ENCODE data around the gene CCDC121. TPM values are rescaled to one million over a fixed set of nuclear protein-coding genes. Genes with fewer than 3 reads are reported as not detected.
A peak's percentile ranks its signal among the peaks of the same experiment; 100 is the strongest.

CCDC121 gene
- total and polyA plus RNA-seq, 2 of the 4 experiments (the other 2 are of a cell fraction), result 0.65 to 2.0 TPM

- Histone ChIP-seq H3K23ac (ENCODE audit: low read depth, low read length) (no peak overlapping the region), H3K27me3 (ENCODE audit: control insufficient read depth, insufficient read depth, low read length) (no peaks in the 10 kb centered on the region), H3K56ac (ENCODE audit: extremely low read depth, insufficient read depth, low read length) (no peak overlapping the region), H2BK15ac (ENCODE audit: low read depth, low read length) (no peak overlapping the region), H3K4ac (ENCODE audit: low read depth, low read length) (no peak overlapping the region), H4K20me1 (ENCODE audit: insufficient read depth, low read length) (peaks cover 4% of the 10 kb centered on the region; the same call in 1 of the 2 replicates), H2BK5ac (ENCODE audit: low read depth, low read length, poor library complexity, severe bottlenecking) (no peak overlapping the region), H3K36me3 (ENCODE audit: control insufficient read depth, insufficient read depth, low read length) (peaks cover 45% of the 10 kb centered on the region), H3K27ac (ENCODE audit: insufficient read depth, low read length) (no peak overlapping the region), H2BK120ac (ENCODE audit: low read depth, low read length) (no peak overlapping the region), H3K4me3 (ENCODE audit: insufficient read depth, low read depth, low read length) (no peak overlapping the region), H3K4me1 (ENCODE audit: control insufficient read depth, insufficient read depth, low read length) (no peaks in the 10 kb centered on the region; the same call in 1 of the 2 replicates), H3K79me1 (ENCODE audit: low read depth in 1 of 2, low read length in 2 of 2) (peaks cover 5 to 7% of the 10 kb centered on the region in 2 experiments; a peak in 2 of 4 replicates), H3K4me2 (ENCODE audit: low read depth, low read length) (no peak overlapping the region), H3K18ac (ENCODE audit: low read depth, low read length) (no peak overlapping the region), H2AFZ (replicated peaks; ENCODE audit: low read length, poor library complexity) (no peak overlapping the region), H2AK9ac (replicated peaks; ENCODE audit: low read depth, low read length, poor library complexity) (no peak overlapping the region), H3K9me3 (ENCODE audit: control insufficient read depth, insufficient read depth, low read length) (no peaks in the 10 kb centered on the region), H4K8ac (ENCODE audit: low read depth in 2 of 2, low read length in 2 of 2) (no peak overlapping the region), H3K9me1 (ENCODE audit: insufficient read depth, low read length) (peaks cover 5% of the 10 kb centered on the region), H4K5ac (ENCODE audit: low read depth, low read length) (no peak overlapping the region), H3K9ac (ENCODE audit: low read depth, low read length) (no peak overlapping the region), H2AK5ac (ENCODE audit: low read depth, low read length) (no peak overlapping the region), H3K14ac (replicated peaks; ENCODE audit: low read depth, low read length) (no peak overlapping the region), H2BK20ac (ENCODE audit: low read depth, low read length) (no peak overlapping the region), H4K91ac (ENCODE audit: insufficient read depth, low read depth, low read length) (no peak overlapping the region)
- TF ChIP-seq POLR2A (IDR thresholded peaks at IDR 0.05; ENCODE audit: low read depth, low read length) (no peak), CHD1 (IDR thresholded peaks at IDR 0.05; ENCODE audit: low read depth, low read length) (no peak), SMC3 (IDR thresholded peaks at IDR 0.05; ENCODE audit: low read depth, low read length) (no peak), MAZ (IDR thresholded peaks at IDR 0.05; ENCODE audit: borderline replicate concordance, low read depth, low read length) (no peak), MXI1 (IDR thresholded peaks at IDR 0.05; ENCODE audit: borderline replicate concordance, low read depth, low read length) (no peak), ELK1 (IDR thresholded peaks at IDR 0.05; ENCODE audit: borderline replicate concordance, low read depth, low read length) (no peak), BHLHE40 (IDR thresholded peaks at IDR 0.05; ENCODE audit: low read depth, low read length) (no peak)
- ChIA-PET POLR2A (ENCODE audit: unreplicated experiment) (no interaction called here), CTCF (no interaction called here)
- intact Hi-C loops (cut with micrococcal nuclease), result no loop called here
- dilution Hi-C loops (cut with HindIII; ENCODE audit: low sequenced_read_pairs, unreplicated experiment), result no loop called here
- DNase-seq, result peak; percentile 43
- peak; percentile 48 for ATAC-seq (ENCODE audit: low read depth)
- in situ Hi-C loops (cut with MboI; ENCODE audit: low sequenced_read_pairs), result no loop called here
- WGBS, 2 experiments (ENCODE audit: extremely low coverage in 2 of 2, insufficient read length in 1 of 2), result 100% methylated on average over 1 of the region's 2 CpGs; no CpG with 5 or more reads in 1 of the 2 experiments
- BruUV-seq (replicated peaks), result no TSS peak
These were observed 24.6 kb upstream of the CCDC121 start for GRCh38 chr2:27653397-27653796.
